PFSK-1 (cell line): ENCODE results near the gene PAFAH1B2.

Experiments
- FOXP2 ChIP-seq: optimal IDR thresholded peaks from 2 replicates; pipeline ENCODE3; 2011; ENCODE audit warnings: borderline replicate concordance, control low read depth, inconsistent platforms; ENCODE audit not compliant: insufficient read depth; ENCODE audit errors: extremely low read length, extremely low read depth
- POLR2AphosphoS5 ChIP-seq: IDR thresholded peaks from 2 replicates; pipeline ENCODE4 v1.6.1; 2012; ENCODE audit warnings: low read depth, mild to moderate bottlenecking, control low read depth, low read length, moderate library complexity
- SIN3A ChIP-seq: IDR thresholded peaks from 2 replicates; pipeline ENCODE4 v1.6.1; 2012; ENCODE audit warnings: mild to moderate bottlenecking, low read length, moderate library complexity, borderline replicate concordance; ENCODE audit not compliant: insufficient read depth
- TAF1 ChIP-seq: IDR thresholded peaks from 2 replicates; pipeline ENCODE4 v1.6.1; 2012; ENCODE audit warnings: low read length, control low read depth, borderline replicate concordance; ENCODE audit not compliant: insufficient read depth
- TF ChIP-seq, protein P1 (sequence below), 2 experiments: IDR thresholded peaks; 2 replicates each; pipeline versions ENCODE4 v1.6.1 to v1.8.0; 2011 to 2012; ENCODE audit warnings: low read depth in 2 of 2, low read length in 2 of 2, control low read depth in 1 of 2, inconsistent platforms in 1 of 2, mild to moderate bottlenecking in 1 of 2, moderate library complexity in 1 of 2; ENCODE audit not compliant: insufficient read depth in 1 of 2

The PAFAH1B2 gene

DNA sequence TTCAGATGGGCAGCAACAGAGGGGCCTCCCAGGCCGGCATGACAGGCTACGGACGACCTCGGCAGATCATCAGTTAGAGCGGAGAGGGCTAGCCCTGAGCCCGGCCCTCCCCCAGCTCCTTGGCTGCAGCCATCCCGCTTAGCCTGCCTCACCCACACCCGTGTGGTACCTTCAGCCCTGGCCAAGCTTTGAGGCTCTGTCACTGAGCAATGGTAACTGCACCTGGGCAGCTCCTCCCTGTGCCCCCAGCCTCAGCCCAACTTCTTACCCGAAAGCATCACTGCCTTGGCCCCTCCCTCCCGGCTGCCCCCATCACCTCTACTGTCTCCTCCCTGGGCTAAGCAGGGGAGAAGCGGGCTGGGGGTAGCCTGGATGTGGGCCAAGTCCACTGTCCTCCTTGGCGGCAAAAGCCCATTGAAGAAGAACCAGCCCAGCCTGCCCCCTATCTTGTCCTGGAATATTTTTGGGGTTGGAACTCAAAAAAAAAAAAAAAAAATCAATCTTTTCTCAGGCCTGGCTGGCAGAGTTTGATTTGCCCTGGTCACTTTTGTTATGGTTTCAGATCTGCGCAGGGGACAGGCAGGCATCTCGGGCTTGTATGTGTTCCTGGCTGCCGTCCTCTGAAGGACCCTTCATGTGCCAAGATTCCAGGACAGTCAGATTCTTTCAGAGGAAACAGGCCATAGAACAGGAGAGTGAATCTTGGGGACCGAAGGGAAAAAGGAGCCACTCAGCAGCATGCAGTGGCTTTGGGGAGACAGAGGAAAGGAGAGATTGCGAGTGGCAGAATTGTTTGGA, 60.4 kb downstream of the PAFAH1B2 start:
- no peak for TF ChIP-seq FOXP2
- TF ChIP-seq POLR2AphosphoS5: no peak
- no peak for TF ChIP-seq SIN3A
- TF ChIP-seq TAF1: no peak
- TF ChIP-seq, protein P1, sequence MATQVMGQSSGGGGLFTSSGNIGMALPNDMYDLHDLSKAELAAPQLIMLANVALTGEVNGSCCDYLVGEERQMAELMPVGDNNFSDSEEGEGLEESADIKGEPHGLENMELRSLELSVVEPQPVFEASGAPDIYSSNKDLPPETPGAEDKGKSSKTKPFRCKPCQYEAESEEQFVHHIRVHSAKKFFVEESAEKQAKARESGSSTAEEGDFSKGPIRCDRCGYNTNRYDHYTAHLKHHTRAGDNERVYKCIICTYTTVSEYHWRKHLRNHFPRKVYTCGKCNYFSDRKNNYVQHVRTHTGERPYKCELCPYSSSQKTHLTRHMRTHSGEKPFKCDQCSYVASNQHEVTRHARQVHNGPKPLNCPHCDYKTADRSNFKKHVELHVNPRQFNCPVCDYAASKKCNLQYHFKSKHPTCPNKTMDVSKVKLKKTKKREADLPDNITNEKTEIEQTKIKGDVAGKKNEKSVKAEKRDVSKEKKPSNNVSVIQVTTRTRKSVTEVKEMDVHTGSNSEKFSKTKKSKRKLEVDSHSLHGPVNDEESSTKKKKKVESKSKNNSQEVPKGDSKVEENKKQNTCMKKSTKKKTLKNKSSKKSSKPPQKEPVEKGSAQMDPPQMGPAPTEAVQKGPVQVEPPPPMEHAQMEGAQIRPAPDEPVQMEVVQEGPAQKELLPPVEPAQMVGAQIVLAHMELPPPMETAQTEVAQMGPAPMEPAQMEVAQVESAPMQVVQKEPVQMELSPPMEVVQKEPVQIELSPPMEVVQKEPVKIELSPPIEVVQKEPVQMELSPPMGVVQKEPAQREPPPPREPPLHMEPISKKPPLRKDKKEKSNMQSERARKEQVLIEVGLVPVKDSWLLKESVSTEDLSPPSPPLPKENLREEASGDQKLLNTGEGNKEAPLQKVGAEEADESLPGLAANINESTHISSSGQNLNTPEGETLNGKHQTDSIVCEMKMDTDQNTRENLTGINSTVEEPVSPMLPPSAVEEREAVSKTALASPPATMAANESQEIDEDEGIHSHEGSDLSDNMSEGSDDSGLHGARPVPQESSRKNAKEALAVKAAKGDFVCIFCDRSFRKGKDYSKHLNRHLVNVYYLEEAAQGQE (IDR thresholded peaks at IDR 0.05; ENCODE audit: insufficient read depth in 1 of 2, low read depth in 2 of 2, low read length in 2 of 2): no peak

DNA sequence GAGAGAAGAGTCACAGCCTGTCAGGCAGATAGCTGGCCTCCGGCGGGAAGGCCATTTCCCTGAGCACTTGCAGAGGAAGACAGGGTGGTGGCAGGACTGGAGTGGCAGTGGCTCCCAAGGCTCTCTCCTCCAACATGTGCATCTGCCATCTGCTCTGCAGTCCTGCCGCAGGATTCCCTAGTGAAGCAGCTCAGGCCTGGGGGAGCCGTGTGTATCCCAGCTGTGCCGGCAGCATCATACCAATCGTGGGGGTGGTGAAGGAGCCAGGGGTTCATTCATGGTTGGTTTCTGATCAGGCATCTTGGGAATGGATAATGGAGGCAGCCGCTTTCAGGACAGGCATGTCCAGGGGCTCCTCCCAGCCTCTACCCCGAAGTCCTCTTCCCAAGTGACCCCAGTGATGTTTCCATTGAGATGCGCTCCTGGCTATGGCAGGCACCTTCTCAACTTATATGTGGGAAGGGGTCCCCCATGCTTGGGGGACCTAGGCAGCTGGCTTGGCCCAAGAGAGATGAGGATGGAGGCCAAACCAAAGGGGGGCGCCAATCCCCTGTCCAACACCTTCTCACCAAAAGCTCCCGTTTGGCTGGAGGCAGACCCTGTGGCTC, 61.2 kb downstream of the PAFAH1B2 start:
- TF ChIP-seq TAF1: no peak
- no peak for TF ChIP-seq POLR2AphosphoS5
- TF ChIP-seq SIN3A: no peak
- TF ChIP-seq, protein P1 (IDR thresholded peaks at IDR 0.05; ENCODE audit: insufficient read depth in 1 of 2, low read depth in 2 of 2, low read length in 2 of 2): no peak
- no peak for TF ChIP-seq FOXP2

DNA sequence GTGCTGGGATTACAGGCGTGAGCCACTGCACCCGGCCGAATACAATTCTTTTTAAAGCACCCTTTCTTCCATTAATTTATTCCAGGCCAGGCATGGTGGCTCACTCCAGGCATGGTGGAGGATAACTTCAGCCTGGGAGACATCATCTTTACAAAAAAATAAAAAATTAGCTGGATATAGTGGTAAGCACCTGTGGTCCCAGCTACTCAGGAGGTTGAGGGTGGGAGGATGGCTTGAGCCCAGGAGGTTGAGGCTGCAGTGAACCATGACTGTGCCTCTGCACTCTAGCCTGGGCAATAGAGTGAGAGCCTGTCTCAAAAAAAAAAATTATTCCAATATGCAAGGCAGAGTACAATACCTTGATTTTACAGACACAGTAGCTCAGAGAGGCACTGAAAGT, 66.5 kb downstream of the PAFAH1B2 start:
- TF ChIP-seq FOXP2 (no peak), POLR2AphosphoS5 (no peak)

DNA sequence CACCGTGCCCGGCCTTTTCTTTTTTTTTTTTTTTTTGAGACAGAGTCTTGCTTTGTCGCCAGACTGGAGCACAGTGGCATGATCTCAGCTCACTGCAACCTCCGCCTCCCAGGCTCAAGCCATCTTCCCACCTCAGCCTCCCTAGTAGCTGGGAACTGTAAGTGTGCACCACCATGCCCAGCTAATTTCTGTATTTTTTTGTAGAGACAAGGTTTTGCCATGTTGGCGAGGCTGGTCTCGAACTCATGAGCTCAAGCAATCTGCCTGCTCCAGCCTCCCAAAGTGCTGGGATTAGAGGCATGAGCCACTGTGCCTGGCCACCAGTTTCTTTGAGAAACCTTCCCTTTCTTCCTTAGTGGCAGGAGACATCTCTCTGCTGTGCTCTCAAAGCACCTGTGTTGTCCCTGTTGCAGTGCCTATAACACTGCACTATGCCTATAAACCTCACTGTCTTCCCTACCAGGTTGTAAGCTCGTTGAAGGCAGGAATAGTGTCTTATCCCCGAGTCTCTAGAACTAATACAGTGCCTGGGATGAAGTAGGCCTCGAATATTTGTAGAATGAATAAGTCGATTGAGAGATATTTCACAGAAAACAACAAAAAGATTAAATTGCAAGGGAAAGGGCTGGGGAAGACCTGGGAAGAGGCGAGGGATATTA, 68.7 kb downstream of the PAFAH1B2 start:
- TF ChIP-seq SIN3A: no peak

DNA sequence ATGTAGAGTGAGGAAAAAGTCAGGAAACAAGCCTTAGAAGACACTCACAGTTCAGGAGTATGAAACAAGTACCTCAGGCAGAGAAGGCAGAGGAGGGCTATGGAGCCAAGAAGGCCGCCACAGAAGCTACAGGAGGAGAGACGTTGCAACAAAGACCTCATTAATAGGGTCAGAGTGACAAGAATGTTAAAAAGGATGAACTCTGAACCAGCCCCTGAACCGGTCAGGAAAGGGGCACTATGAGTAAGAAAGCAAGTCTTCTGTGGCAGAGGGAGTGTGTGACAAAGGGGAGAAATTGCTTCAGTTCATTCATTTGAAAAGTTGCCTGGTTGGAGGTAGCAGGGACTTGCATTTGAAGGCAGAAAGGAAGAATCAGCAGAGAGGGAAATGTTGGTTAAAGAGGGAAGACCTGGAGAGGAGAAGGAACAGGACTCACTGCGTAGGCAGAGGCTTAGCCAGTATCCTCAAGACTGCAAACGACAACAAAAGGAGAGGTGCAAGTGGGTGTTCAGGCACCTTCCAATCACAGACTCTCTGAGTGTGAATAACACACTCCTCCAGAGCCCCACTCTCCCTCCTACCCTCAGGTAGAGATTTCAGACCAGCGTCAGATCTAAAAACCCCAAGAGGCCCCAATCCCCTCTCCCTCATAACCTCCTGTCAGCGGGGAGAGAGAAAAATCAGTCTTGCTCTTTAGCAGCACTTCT, 70.5 kb downstream of the PAFAH1B2 start:
- TF ChIP-seq SIN3A (no peak), FOXP2 (no peak), TAF1 (no peak), POLR2AphosphoS5 (no peak)
- TF ChIP-seq, protein P1 (IDR thresholded peaks at IDR 0.05; ENCODE audit: insufficient read depth in 1 of 2, low read depth in 2 of 2, low read length in 2 of 2): no peak
